Measurements from ENCODE around the gene CTNNA1. TPM values are rescaled to one million over a fixed set of nuclear protein-coding genes. Genes with fewer than 3 reads are reported as not detected.

Gene CTNNA1
- total RNA-seq, 4 donors from 2014 or later, result 256 to 405 (median 341) TPM

DNA sequence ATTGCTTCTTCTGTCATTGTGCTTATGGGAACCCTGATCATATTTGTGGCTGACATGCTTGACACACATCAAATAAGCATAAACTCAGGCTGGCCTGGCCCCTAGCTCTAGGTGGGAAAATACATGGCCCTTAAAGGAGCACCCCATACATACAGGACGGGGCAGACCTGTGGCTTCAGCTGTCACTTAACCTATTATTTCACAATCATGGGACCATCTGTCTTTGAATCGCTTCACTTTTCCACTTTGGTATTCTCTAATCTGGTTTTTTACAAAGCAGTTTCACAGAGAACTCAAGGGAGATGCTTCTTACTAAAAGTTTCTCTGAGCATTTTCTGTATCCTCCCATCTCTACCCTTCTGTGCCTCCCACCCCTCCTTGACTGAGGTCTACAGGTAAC lies 156.5 kb downstream of the CTNNA1 start:
- Histone ChIP-seq H3K27me3 (no peaks in the 10 kb centered on the region), H3K27ac (no peak overlapping the region), H3K9me3 (no peaks in the 10 kb centered on the region), H3K4me1 (peaks cover 0 to 13% of the 10 kb centered on the region in 2 donors), H3K36me3 (peaks cover 0 to 2% of the 10 kb centered on the region in 2 donors), H3K4me3 (replicated peaks in 1 of 3) (no peak overlapping the region)
- no peak for DNase-seq
- TF ChIP-seq, protein P1, sequence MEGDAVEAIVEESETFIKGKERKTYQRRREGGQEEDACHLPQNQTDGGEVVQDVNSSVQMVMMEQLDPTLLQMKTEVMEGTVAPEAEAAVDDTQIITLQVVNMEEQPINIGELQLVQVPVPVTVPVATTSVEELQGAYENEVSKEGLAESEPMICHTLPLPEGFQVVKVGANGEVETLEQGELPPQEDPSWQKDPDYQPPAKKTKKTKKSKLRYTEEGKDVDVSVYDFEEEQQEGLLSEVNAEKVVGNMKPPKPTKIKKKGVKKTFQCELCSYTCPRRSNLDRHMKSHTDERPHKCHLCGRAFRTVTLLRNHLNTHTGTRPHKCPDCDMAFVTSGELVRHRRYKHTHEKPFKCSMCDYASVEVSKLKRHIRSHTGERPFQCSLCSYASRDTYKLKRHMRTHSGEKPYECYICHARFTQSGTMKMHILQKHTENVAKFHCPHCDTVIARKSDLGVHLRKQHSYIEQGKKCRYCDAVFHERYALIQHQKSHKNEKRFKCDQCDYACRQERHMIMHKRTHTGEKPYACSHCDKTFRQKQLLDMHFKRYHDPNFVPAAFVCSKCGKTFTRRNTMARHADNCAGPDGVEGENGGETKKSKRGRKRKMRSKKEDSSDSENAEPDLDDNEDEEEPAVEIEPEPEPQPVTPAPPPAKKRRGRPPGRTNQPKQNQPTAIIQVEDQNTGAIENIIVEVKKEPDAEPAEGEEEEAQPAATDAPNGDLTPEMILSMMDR (IDR thresholded peaks at IDR 0.05), result no peak
- no peak for TF ChIP-seq POLR2A (IDR thresholded peaks at IDR 0.05)
- intact Hi-C loops (cut with DNase I), result no loop called here
- 93 to 98% methylated on average over 2 of the region's 2 CpGs for WGBS, 2 donors

DNA sequence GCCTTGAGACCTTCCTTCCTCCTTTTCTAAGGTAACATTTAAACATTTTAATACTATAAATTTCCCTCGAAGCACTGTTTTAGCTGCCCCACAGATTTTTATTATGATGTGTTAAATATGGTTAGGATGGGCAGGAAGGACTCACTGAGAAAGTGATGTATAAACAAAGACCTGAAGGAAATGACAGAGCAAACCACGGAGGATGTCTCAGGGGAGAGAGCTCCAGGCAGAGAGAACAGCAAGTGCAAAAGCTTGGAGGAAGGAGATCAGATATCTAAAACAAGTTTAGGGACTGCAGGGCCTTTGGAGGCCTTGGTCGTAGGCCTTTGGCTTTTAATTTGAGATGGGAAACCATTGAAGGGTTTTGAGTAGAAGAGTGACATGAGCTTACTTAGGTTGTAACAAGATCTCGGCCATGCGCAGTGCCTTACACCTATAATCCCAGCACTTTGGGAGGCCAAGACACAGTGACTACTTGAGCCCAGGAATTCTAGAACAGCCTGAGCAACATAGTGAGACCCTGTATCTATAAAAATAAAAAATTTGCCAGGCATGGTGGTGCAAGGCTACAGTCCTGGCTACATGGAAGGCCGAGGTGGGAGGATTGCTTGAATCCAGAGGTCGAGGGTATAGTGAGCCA lies 157.4 kb downstream of the CTNNA1 start:
- intact Hi-C loops (cut with DNase I), result no loop called here
- Histone ChIP-seq H3K27ac (no peak overlapping the region), H3K27me3 (no peaks in the 10 kb centered on the region), H3K4me3 (replicated peaks in 1 of 3) (no peak overlapping the region), H3K4me1 (peaks cover 0 to 8% of the 10 kb centered on the region in 2 donors), H3K9me3 (no peaks in the 10 kb centered on the region), H3K36me3 (no peaks in the 10 kb centered on the region)
- 89 to 91% methylated on average over 7 of the region's 7 CpGs for WGBS, 2 donors
- DNase-seq, result no peak
- no peak for TF ChIP-seq POLR2A (IDR thresholded peaks at IDR 0.05)
- TF ChIP-seq, protein P1 (IDR thresholded peaks at IDR 0.05), result no peak

DNA sequence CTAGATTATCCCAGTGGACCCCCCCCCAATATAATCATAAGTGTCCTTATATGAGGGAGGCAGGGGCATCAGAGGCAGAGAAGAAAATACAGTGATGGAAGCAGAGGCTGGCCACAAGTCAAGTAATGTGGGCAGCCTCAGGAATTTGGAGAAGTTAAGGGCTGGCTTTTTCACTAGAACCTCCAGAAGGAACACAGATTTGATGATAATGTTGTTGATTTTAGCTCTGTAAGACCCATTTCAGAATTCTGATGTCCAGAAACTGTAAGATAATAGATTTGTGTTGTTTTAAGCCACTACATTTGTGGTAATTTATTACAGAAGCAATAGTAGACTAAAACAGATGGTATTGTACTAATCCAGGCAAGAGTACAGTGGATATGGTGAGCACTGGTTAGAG lies 158.2 kb downstream of the CTNNA1 start:
- Histone ChIP-seq H3K36me3 (no peaks in the 10 kb centered on the region), H3K9me3 (no peaks in the 10 kb centered on the region), H3K27ac (no peak overlapping the region), H3K4me1 (peaks cover 0 to under 1% of the 10 kb centered on the region in 2 donors), H3K27me3 (no peaks in the 10 kb centered on the region), H3K4me3 (replicated peaks in 1 of 3) (no peak overlapping the region)
- TF ChIP-seq, protein P1 (IDR thresholded peaks at IDR 0.05), result no peak
- no peak for TF ChIP-seq POLR2A (IDR thresholded peaks at IDR 0.05)
- intact Hi-C loops (cut with DNase I), result no loop called here
- DNase-seq, result no peak

DNA sequence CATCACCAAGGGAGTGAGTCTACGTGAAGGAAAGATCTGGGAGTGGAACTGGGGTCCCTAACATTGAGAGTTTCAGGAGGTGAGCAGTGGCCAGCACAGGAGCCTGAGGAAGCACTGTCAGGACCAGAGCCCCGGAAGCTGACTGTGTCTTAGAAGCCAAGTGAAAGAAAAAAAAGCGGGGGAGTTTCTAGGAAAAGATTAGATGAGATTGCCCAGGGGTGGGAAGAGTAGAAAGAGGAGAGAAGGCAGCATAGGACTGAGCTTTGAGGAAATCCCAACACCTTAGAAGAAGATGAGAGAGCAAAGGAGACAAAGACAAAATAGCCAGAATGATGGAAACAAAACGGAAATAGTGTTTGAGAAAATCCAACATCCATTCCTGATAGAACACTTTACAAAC lies 158.9 kb downstream of the CTNNA1 start:
- Histone ChIP-seq H3K4me3 (replicated peaks in 1 of 3) (no peak overlapping the region), H3K27me3 (no peaks in the 10 kb centered on the region), H3K4me1 (no peaks in the 10 kb centered on the region), H3K36me3 (no peaks in the 10 kb centered on the region), H3K27ac (no peak overlapping the region), H3K9me3 (no peaks in the 10 kb centered on the region)
- TF ChIP-seq, protein P1 (IDR thresholded peaks at IDR 0.05), result no peak
- no peak for TF ChIP-seq POLR2A (IDR thresholded peaks at IDR 0.05)
- WGBS, 2 donors, result 91 to 94% methylated on average over 4 of the region's 4 CpGs
- intact Hi-C loops (cut with DNase I), result no loop called here
- no peak for DNase-seq

DNA sequence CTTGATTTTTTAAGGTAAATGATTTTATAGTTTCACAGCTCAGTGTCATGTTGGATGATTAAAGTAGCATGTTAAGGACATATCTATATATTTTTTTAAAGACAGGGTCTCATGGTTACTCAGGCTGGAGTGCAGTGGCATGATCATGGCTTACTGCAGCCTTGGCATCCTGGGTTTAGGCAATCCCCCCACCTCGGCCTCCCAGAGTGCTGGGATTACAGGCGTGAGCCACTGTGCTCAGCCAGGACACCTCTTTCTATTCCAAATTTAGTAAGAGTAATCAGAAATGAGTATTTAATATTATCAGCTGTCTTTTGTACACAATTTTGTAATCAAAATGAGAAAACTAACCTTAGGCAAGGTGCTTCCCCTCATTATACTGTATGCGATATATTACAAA lies 160.5 kb downstream of the CTNNA1 start:
- DNase-seq, result no peak
- no peak overlapping the region for H3K4me3 ChIP-seq (replicated peaks in 1 of 3)
- no peak overlapping the region for H3K27ac ChIP-seq
- no peaks in the 10 kb centered on the region for H3K4me1 ChIP-seq
- intact Hi-C loops (cut with DNase I), result no loop called here
- no peaks in the 10 kb centered on the region for H3K36me3 ChIP-seq
- H3K9me3 ChIP-seq, result no peaks in the 10 kb centered on the region
- no peaks in the 10 kb centered on the region for H3K27me3 ChIP-seq
- whole genome bisulfite sequencing, 2 donors, result 93 to 98% methylated on average over 3 of the region's 3 CpGs
- TF ChIP-seq, protein P1 (IDR thresholded peaks at IDR 0.05), result no peak
- no peak for TF ChIP-seq POLR2A (IDR thresholded peaks at IDR 0.05)

Measured in thyroid gland (tissue), 4 donors.